Coronary artery (tissue), 2 donors: Measurements from ENCODE around the gene SACM1L.

Experiments
- DNase-seq: peaks from one replicate; pipeline ENCODE4 v3.0.0-alpha.2; 2017; ENCODE audit warnings: low spot score
- H3K27ac ChIP-seq, 2 donors: fragments of 200-600 bp; sonication (generic); one replicate each; pipeline ENCODE4 v1.5.1; 2016 to 2019
- H3K4me3 ChIP-seq: fragments of 200-600 bp; sonication (generic); 2 replicates; pipeline ENCODE4 v1.5.1; 2016; ENCODE audit warnings: mild to moderate bottlenecking, moderate library complexity
- TF ChIP-seq, protein P1 (sequence below): fragments of 200-600 bp; sonication (generic); IDR thresholded peaks from one replicate; pipeline ENCODE4 v1.5.1; 2019; ENCODE audit warnings: antibody characterized with exemption

The SACM1L gene

DNA sequence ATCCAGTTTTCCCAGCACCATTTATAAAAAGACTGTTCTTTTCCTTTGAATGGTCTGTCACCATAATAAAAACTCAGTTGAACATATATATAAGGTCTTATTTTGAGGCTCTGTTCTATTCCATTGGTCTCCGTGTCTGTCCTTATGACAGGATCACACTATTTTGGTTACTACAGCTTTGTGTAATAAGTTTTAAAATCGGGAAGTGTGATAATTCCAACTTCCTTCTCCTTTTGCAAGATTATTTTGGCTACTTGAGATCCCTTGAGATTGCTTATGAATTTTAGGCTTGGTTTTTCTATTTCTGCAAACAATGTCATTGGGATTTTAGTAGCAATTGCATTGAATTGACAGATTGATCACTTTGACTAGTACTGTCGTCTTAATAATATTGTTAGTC, 35.7 kb downstream of the SACM1L start:
- Histone ChIP-seq H3K27ac (no peak overlapping the region), H3K4me3 (no peak overlapping the region)
- DNase-seq = no peak
- TF ChIP-seq, protein P1, sequence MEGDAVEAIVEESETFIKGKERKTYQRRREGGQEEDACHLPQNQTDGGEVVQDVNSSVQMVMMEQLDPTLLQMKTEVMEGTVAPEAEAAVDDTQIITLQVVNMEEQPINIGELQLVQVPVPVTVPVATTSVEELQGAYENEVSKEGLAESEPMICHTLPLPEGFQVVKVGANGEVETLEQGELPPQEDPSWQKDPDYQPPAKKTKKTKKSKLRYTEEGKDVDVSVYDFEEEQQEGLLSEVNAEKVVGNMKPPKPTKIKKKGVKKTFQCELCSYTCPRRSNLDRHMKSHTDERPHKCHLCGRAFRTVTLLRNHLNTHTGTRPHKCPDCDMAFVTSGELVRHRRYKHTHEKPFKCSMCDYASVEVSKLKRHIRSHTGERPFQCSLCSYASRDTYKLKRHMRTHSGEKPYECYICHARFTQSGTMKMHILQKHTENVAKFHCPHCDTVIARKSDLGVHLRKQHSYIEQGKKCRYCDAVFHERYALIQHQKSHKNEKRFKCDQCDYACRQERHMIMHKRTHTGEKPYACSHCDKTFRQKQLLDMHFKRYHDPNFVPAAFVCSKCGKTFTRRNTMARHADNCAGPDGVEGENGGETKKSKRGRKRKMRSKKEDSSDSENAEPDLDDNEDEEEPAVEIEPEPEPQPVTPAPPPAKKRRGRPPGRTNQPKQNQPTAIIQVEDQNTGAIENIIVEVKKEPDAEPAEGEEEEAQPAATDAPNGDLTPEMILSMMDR = no peak

DNA sequence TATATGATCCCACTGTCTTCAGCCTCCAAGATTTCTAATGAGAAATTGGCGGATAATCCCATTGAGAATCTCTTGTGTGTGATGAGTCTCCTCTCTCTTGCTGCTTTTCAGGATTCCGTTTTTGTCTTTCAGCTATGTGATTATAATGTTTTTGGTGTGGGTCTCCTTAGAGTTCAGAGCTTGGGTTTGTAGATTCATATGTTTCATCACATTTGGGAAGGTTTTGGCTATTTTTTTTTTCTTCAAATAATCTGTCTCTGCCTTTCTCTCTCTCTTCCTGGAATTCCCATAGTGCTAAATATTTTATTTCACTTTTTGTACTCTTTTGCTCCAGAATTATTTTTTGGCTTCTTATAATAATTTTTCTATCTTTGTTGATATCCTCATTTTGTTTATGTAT, 40.4 kb downstream of the SACM1L start:
- H3K27ac ChIP-seq = no peak overlapping the region
- no peak for DNase-seq
- H3K4me3 ChIP-seq = no peak overlapping the region
- TF ChIP-seq, protein P1 = no peak

DNA sequence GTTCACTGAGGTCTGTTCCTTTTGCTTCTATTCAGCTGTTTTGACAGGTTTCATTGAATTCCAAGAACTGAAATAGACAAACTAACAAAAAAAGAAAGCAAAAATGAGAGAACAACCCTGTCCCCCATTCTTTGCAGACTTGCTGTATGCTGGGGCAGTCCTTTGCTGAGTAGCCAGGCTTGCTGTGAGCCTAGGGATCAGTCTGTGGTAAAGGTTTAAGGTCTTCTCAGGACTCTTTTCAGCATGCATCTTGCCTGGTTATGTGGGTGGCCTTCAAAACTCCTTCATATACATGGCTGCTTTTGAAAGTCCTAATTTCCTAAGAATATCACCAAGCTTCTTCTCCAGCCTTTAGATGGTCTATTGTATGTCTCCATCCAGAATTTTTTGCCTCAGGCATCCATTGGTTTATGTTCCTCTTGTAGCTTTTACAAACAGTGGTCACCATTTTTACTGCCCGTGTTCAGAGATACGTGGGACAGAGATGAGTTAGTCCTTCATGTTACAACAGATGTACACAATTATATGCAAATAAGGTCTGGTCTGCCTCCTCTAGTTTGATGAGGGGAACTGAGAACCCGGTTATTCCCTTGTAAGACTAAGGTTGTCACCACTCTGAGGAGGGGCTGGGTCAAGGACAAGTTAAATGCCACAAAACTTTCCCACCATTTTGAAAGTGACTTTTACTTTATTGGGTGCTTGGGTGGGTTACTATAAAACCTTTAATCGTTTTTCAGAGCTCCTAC, 41.4 kb downstream of the SACM1L start:
- Histone ChIP-seq H3K27ac (no peak overlapping the region), H3K4me3 (no peak overlapping the region)
- no peak for DNase-seq
- TF ChIP-seq, protein P1 = no peak

DNA sequence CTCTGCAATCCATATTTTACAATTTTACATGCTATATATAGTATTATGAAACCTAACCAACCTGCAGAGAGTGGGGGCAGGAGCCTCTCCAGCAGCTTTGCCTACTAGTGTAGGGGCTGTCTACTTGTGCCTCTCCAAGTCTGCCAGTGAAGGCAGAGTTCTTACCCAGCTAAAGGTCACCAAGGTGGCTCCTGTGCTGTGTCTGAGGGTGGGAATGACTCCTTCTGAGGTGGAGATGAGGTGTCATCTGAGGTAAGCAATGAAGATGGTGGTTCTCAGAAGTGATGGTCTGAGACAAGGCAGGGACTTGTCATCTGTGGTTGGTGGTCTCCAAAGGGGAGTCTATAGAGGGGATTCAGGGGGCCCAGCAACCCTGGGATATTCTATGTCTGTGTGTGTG, 47.5 kb downstream of the SACM1L start:
- TF ChIP-seq, protein P1 = no peak
- Histone ChIP-seq H3K27ac (no peak overlapping the region), H3K4me3 (no peak overlapping the region)
- DNase-seq = no peak

DNA sequence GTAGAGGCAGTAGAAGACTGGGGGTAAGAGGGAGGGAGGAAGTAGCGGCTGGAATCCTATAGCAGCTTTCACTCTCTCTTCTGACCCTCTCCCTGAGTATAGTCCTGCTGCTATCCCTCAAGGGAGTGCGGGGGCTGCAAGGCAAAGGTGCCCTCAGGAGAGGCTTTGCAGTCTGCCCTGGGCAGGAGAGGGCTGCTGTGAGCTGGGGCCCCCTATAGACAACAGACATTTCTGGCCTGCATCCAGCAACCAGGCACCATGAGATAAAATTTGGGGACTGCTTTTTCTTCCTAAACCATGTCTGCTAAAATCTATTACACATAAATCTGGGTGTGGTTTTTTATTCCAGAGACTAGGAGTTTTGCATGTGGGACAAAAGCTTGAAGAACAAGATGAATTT, 48.0 kb downstream of the SACM1L start:
- Histone ChIP-seq H3K4me3 (no peak overlapping the region), H3K27ac (no peak overlapping the region)
- DNase-seq = no peak
- TF ChIP-seq, protein P1 = no peak

DNA sequence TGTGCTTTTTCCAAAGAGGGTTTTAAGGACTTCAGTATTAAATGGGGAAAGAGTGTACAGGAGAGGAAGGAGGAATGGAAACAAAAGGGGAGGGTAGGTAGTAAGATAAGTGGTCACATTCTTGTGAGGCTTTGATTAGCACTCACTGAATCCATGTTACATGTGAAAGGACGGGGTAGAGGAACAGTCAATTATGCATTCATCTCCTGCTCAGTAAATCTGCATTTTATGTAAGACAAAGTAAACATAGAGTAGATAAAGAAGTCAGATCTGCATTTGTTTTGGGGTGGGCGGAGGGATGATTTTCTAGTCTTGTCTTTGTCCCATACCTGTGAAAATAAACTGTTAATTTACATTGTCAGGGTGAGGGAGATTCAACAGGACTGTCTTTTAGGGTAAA, 50.8 kb downstream of the SACM1L start:
- no peak overlapping the region for H3K4me3 ChIP-seq
- DNase-seq = no peak
- TF ChIP-seq, protein P1 = no peak
- H3K27ac ChIP-seq = no peak overlapping the region

DNA sequence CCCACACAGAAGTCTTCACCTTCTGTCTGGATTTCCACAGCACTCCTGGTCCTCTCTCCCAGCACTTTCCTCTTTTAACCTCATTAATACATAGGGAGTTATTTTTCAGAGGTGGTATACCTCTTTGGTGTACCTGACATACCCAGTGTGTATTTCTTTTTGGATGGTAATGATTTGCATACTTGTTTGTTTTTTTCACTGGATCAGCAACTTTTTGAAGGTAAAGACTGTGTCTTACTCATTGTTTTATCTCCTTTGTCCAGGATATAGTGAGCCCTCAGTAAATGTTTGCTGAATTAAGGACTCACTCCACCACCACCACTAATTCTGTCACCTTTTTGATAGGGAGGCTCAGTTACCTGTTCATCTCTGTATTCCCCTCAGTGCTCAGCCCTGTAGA, 52.1 kb downstream of the SACM1L start:
- no peak overlapping the region for H3K4me3 ChIP-seq
- no peak overlapping the region for H3K27ac ChIP-seq
- TF ChIP-seq, protein P1 = no peak
- DNase-seq = no peak
